ENCODE measurements around the gene PTPRN2. TPM values are rescaled to one million over a fixed set of nuclear protein-coding genes. Genes with fewer than 3 reads are reported as not detected.

Gene PTPRN2
- total RNA-seq, 1 donor from 2014 or later: 11.4 TPM

DNA sequence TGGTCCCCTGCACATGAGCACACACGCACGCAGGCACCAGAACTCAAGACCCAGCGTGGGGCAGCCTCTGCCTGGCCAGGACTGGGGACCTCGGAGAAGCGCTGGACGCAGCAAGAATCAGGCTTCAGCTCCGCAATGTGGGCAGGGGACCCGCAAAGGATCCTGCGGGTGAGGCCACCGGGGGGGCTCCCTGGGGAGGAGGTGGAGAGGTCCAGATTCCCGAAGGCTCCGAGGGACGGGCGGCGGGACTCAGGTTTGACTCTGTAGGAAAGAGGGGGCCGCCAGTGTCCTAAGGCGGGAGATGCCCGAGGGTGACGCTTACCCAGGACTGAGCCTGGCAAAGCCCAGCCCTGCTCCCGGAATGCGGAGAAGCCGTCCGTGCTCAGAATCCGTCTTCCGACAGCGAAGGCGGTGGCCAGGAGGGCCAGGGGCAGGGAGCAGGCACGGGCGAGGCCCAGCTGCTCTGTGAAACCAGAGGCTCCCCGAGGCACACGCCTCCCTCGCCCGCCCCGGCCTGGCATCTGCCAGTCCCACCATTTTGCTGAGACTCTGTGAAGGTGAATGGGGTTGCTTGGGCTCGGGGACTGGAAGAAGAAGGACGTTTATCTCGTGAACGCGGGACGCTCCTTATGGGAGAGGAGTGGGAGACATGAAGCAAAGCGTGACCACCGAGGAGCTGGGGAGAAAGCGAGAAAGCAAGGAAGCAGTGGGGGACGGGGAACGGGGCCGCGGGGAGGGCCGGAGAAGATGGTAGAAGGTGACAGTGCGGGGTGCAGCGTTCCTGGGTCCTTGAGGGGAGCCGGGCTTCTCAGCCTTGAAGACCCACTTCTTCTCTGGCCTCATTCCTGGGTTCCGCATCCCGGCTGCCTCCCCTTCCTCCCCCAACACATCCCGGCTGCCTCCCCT lies 489.2 kb downstream of the PTPRN2 start:
- Mint-ChIP-seq H3K27ac (no peak overlapping the region), H3K27me3 (no peaks in the 10 kb centered on the region), H3K4me1 (ENCODE audit: low read depth) (no peaks in the 10 kb centered on the region), H3K36me3 (ENCODE audit: insufficient read depth) (no peaks in the 10 kb centered on the region), H3K9me3 (ENCODE audit: low read depth) (peaks cover 12% of the 10 kb centered on the region), H3K4me3 (ENCODE audit: low read depth) (no peak overlapping the region)
- TF ChIP-seq, protein P1, sequence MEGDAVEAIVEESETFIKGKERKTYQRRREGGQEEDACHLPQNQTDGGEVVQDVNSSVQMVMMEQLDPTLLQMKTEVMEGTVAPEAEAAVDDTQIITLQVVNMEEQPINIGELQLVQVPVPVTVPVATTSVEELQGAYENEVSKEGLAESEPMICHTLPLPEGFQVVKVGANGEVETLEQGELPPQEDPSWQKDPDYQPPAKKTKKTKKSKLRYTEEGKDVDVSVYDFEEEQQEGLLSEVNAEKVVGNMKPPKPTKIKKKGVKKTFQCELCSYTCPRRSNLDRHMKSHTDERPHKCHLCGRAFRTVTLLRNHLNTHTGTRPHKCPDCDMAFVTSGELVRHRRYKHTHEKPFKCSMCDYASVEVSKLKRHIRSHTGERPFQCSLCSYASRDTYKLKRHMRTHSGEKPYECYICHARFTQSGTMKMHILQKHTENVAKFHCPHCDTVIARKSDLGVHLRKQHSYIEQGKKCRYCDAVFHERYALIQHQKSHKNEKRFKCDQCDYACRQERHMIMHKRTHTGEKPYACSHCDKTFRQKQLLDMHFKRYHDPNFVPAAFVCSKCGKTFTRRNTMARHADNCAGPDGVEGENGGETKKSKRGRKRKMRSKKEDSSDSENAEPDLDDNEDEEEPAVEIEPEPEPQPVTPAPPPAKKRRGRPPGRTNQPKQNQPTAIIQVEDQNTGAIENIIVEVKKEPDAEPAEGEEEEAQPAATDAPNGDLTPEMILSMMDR (IDR thresholded peaks at IDR 0.05; ENCODE audit: unreplicated experiment): no peak
- no peak for DNase-seq (ENCODE audit: low spot score, unreplicated experiment)

DNA sequence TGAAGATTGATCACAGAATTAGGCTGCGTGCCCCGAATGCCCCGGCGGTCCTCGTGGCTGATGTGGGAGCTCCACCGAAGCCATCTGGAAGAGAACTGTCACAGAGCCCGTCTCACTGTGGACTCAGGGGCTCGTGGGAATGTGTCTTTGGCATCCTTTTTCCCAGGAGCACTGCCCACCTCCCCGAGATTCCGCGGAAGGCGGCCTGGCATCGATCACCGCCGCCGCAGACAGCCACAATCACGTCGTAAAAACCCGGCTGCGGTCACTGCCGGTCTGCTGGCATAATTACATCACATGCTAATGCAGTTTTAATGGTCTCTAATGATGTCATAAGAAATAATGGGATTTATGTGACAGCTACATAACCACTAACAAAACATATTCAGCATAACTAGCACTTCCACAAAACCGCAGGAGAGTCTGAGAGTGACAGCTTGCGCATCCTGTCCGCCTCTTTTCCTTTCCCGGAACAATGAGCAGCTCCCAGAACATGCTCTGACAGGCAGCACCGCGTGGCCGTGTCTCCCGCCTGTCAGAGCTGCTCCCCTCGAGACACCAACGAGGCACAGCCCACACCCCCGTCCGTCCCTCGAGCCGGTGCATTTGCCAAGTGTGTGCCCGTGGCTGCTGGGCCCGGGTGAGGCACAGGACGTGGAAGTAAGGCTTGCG lies 490.0 kb downstream of the PTPRN2 start:
- H3K27ac Mint-ChIP-seq: no peak overlapping the region
- TF ChIP-seq, protein P1 (IDR thresholded peaks at IDR 0.05; ENCODE audit: unreplicated experiment): no peak

DNA sequence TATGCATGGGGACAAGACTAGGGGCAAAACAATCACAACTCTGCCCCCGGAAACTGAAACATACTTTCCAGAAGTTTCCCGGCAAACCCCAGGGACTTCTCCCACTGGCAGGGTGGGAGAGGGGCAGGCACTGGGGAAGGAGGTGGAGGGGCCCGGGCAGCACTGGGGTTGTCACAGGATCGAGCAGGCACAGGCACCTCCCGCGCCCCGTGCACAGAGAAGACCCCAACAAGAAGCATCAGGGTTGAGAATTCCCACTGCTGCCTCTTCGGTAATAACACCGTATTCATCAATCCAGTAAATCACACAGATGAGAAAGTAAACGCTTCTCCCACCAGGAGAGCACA lies 490.5 kb downstream of the PTPRN2 start:
- Mint-ChIP-seq H3K27me3 (no peaks in the 10 kb centered on the region), H3K9me3 (ENCODE audit: low read depth) (peaks cover 12% of the 10 kb centered on the region), H3K4me1 (ENCODE audit: low read depth) (no peaks in the 10 kb centered on the region), H3K36me3 (ENCODE audit: insufficient read depth) (no peaks in the 10 kb centered on the region), H3K4me3 (ENCODE audit: low read depth) (no peak overlapping the region), H3K27ac (no peak overlapping the region)
- no peak for DNase-seq (ENCODE audit: low spot score, unreplicated experiment)
- TF ChIP-seq, protein P1 (IDR thresholded peaks at IDR 0.05; ENCODE audit: unreplicated experiment): no peak

More for the DNA sequence above, 490.0 kb downstream of the PTPRN2 start:
- no peak for DNase-seq (ENCODE audit: low spot score, unreplicated experiment)
- no peaks in the 10 kb centered on the region for H3K4me1 Mint-ChIP-seq (ENCODE audit: low read depth)
- no peaks in the 10 kb centered on the region for H3K27me3 Mint-ChIP-seq
- no peaks in the 10 kb centered on the region for H3K36me3 Mint-ChIP-seq (ENCODE audit: insufficient read depth)
- peaks cover 12% of the 10 kb centered on the region for H3K9me3 Mint-ChIP-seq (ENCODE audit: low read depth)
- H3K4me3 Mint-ChIP-seq (ENCODE audit: low read depth): no peak overlapping the region

DNA sequence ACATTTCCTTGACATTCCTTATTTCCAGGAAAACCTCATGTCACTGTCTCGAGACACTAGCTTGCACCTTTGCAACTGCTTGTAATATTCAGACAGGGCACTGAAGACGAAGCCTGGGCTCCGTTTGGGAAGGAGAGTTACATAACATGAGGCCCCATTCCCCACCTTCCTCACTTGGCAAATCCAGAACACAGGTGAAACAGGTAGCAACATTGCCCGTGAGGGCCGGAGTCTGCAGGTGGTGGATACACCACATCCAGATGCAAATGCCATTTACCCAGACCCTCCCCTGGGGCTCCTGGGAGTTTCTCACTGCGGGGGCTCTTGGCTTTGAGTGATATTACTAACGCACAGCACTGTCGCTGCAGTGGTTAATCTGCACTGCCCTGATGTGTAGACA lies 491.0 kb downstream of the PTPRN2 start:
- Mint-ChIP-seq H3K27me3 (no peaks in the 10 kb centered on the region), H3K36me3 (ENCODE audit: insufficient read depth) (no peaks in the 10 kb centered on the region), H3K9me3 (ENCODE audit: low read depth) (peaks cover 12% of the 10 kb centered on the region), H3K4me1 (ENCODE audit: low read depth) (no peaks in the 10 kb centered on the region), H3K27ac (no peak overlapping the region), H3K4me3 (ENCODE audit: low read depth) (no peak overlapping the region)
- DNase-seq (ENCODE audit: low spot score, unreplicated experiment): no peak
- TF ChIP-seq, protein P1 (IDR thresholded peaks at IDR 0.05; ENCODE audit: unreplicated experiment): no peak

DNA sequence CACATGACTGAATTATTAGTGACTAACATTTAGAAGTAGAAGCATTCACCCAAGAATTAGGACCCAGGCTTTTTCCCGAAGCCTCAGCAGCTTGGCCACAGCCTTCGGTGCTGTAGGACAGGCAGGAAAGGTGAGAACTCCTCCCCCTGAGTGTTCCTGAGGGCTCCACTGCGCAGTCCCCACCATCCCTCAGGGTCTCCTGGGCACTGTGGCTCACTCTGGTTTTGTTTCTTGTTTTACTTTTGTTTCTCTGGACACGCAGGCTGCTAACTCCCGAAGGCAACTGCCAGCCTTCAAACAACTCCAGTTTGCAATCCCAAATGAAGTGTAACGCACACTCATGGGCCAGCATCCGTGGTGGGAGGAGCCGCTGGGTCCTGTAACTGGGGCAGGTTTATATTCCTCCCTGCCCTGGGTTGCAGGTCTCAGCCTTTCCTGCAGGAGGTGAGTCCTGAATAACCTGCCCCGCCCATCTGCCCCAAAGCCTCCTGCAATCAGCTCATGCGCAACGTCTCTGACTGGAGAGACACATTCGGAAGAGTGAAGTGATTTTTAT lies 492.9 kb downstream of the PTPRN2 start:
- no peaks in the 10 kb centered on the region for H3K4me1 Mint-ChIP-seq (ENCODE audit: low read depth)
- H3K9me3 Mint-ChIP-seq (ENCODE audit: low read depth): no peaks in the 10 kb centered on the region
- no peak for DNase-seq (ENCODE audit: low spot score, unreplicated experiment)
- peak overlapping the region; percentile 6 for H3K27ac Mint-ChIP-seq
- no peaks in the 10 kb centered on the region for H3K36me3 Mint-ChIP-seq (ENCODE audit: insufficient read depth)
- no peak overlapping the region for H3K4me3 Mint-ChIP-seq (ENCODE audit: low read depth)
- TF ChIP-seq, protein P1 (IDR thresholded peaks at IDR 0.05; ENCODE audit: unreplicated experiment): no peak
- peaks cover 4% of the 10 kb centered on the region for H3K27me3 Mint-ChIP-seq
